Fibroblast of the aortic adventitia (primary cell): Measurements from ENCODE around the gene TCF12. TPM values are rescaled to one million over a fixed set of nuclear protein-coding genes. Genes with fewer than 3 reads are reported as not detected.

Experiments used
- DNase-seq: peaks from one replicate; pipeline ENCODE4 v3.0.0-alpha.2; 2010; ENCODE audit warnings: low read depth
- H3K4me3 ChIP-seq: 2 replicates; pipeline ENCODE4 v1.5.1; 2011; ENCODE audit warnings: low read depth, mild to moderate bottlenecking, control low read depth, low read length, moderate library complexity
- total RNA-seq: library from RNA; depleted of rRNA; stranded (reverse); fragments of >200 nt; gene quantifications from 2 replicates; pipeline ENCODE4 v1.2.3, GENCODE V29; 2012; ENCODE audit warnings: low replicate concordance
- TF ChIP-seq, protein P1 (sequence below): IDR thresholded peaks from 2 replicates; pipeline ENCODE4 v1.5.1; 2011; ENCODE audit warnings: mild to moderate bottlenecking, low read length, control low read depth, inconsistent platforms; ENCODE audit not compliant: insufficient read depth

The TCF12 gene
- total RNA-seq, 1 donor = 89.2 TPM

DNA sequence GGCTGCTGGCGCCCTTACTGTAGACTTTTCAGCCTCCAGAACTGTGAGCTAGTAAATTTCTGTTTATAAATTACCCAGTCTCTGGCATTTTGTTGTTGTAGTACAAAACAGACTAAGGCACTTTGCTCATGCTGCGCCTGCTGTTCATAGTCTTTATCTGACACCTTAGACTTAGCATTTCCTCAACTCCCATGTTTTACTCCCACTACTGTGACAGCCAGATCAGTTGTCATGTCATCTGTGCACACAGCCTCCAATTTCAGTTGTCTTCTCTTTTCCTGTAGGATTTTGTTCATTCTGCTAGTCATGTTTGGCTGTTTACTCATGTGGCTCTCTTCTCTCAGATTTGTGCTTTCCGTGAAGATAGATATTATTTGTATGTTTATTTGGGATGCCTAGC lies 62.0 kb downstream of the TCF12 start:
- H3K4me3 ChIP-seq = no peak overlapping the region
- DNase-seq = no peak
- TF ChIP-seq, protein P1, sequence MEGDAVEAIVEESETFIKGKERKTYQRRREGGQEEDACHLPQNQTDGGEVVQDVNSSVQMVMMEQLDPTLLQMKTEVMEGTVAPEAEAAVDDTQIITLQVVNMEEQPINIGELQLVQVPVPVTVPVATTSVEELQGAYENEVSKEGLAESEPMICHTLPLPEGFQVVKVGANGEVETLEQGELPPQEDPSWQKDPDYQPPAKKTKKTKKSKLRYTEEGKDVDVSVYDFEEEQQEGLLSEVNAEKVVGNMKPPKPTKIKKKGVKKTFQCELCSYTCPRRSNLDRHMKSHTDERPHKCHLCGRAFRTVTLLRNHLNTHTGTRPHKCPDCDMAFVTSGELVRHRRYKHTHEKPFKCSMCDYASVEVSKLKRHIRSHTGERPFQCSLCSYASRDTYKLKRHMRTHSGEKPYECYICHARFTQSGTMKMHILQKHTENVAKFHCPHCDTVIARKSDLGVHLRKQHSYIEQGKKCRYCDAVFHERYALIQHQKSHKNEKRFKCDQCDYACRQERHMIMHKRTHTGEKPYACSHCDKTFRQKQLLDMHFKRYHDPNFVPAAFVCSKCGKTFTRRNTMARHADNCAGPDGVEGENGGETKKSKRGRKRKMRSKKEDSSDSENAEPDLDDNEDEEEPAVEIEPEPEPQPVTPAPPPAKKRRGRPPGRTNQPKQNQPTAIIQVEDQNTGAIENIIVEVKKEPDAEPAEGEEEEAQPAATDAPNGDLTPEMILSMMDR = no peak

DNA sequence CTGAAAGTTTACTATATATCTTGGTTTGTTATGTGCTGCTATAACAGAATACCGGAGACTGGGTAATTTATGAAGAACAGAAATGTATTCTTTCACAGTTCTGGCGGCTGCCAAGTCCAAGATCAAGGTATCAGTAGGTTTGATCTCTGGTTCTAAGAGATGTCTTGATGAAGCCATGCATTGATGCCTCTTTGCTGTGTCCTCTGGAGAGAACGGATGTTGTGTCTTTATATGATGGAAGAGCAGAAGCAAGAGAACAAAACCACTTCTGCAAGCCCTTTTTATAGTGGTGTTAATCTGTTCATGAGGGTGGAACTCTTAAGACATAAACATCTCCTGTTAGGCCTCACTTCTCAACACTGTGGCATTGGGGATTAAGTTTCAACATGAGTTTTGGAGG lies 62.7 kb downstream of the TCF12 start:
- no peak for DNase-seq
- H3K4me3 ChIP-seq = no peak overlapping the region
- TF ChIP-seq, protein P1 = no peak

DNA sequence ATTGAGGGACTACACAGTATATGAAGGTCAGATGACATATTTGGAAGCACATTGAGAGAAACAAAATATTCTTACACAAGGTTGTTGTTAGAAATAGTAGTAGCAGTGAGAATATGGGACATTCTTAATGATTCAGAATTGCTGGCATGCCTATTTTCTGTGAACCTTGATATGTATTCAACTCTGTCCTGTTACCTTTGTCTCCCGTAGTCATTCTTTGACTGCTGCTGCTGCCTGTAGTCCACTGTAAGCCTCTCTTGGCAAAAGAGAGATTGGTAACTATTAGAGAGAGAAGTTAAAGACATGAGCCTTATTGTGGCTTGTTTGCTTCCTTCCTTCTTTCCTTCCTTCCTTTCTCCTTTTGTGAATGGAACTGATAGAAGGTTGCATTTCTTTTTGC lies 64.5 kb downstream of the TCF12 start:
- no peak for DNase-seq
- TF ChIP-seq, protein P1 = no peak
- H3K4me3 ChIP-seq = no peak overlapping the region

DNA sequence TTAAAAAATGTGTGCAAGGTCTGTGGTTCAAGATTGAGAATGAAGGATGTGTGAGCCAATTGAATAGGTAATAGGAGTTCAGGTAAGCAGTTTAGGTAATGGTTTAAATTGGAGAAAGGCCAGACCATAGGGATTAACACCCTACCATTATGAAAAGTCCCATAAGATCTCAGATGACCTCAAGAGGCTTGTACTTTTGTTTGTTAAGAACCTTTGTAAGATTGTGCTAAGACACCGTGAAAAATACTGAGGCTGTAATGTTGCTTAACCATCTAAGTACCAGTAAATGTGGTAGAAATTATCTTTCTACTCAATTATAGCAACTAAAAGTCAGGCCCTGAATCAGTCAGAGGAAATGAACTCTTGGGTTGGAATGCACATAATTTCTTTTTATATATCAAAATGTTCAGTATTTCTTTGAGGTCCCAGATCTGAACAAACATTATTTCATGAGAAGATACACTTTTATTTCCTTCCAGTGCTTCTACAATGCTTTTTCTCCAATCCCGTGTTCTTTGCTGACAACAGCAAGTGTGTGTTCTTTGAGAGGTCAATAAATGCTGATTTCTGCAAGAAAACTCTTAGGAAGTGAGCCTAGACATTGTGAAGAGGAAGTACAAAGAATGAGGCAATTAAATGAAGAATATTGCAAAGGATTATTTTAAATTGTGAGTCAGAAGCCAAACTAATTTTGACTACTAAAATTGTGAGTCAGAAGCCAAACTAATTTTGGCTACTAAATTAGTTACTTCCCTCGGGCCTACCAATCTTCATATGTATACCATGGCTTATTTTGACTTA lies 66.4 kb downstream of the TCF12 start:
- TF ChIP-seq, protein P1 = no peak
- DNase-seq = peak; percentile 39
- H3K4me3 ChIP-seq = no peak overlapping the region

DNA sequence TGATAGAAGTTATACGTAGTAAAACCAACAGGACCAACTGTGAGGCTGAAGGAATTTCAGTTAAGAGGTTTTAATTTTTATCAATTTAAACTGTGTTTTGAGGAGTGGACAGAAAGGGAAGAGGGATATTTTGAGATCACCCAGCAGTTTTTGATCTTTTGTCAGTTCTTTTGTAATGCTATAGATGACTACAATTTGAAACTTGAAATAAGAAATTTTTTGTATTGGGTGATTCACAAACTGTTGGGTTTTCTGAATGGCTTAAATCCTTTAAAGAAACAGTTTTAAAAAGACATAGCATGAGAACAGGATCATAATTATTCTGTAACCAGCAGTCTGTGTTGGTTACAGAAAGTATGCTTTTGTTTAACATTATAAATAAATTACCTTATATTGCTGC lies 67.4 kb downstream of the TCF12 start:
- TF ChIP-seq, protein P1 = no peak
- no peak for DNase-seq
- no peak overlapping the region for H3K4me3 ChIP-seq

DNA sequence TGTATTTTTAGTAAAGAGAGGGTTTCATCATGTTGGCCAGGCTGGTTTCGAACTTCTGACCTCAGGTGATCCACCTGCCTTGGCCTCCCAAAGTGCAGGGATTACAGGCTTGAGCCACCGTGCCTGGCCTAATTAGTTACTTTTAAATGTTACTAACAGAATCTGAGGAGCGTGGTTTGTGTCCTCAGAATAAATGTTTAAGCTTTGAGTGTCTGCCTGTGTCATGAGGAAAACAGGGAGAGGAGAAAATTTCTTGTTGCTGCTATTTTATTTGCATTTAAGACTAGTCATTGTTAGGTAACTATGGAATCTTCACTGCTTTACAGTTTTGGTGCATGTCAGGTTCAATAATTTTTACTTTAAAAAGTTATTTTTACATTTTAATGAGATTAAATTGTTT lies 68.8 kb downstream of the TCF12 start:
- TF ChIP-seq, protein P1 = no peak
- no peak overlapping the region for H3K4me3 ChIP-seq
- no peak for DNase-seq

DNA sequence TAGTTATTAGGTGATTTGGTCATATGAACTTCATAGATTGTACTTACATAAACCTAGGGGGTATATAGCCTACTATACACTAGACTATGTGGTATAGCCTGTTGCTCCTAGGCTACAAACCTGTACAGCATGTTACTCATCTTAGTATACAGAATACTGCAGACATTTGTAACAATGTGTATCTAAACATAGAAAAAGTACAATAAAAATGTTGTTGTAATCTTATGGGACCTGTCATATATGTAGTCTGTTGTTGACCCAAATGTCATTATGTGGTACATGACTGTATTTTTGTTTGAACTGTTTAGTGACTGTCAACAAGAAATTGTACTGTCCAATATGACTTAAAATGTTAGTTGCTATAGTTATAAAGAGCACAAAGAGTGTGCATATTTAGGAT lies 69.8 kb downstream of the TCF12 start:
- no peak overlapping the region for H3K4me3 ChIP-seq
- TF ChIP-seq, protein P1 = no peak
- no peak for DNase-seq
